Transverse colon (tissue), 4 donors: ENCODE measurements around the gene PTPRA.

Source experiments
- EP300 ChIP-seq: sonication (generic); formaldehyde crosslinking; IDR thresholded peaks from one replicate; pipeline ENCODE4 v1.6.1; 2017; ENCODE audit warnings: antibody characterized with exemption, low read depth
- POLR2AphosphoS5 ChIP-seq, 3 donors: sonication (generic); formaldehyde crosslinking; IDR thresholded peaks; one replicate each; pipeline ENCODE4 v1.6.1; 2016; ENCODE audit warnings: antibody characterized with exemption in 3 of 3
- TF ChIP-seq, protein P1 (sequence below), 5 experiments: fragments of 200-600 bp in 3 of 5; fragments of 450-650 bp in 2 of 5; sonication (generic) in 3 of 5; IDR thresholded peaks; 1 replicate in 2 of 5; 2 replicates in 3 of 5; pipeline ENCODE4 v1.5.1; 2016 to 2017; ENCODE audit warnings: antibody characterized with exemption in 5 of 5, inconsistent platforms in 3 of 5, mild to moderate bottlenecking in 2 of 5, moderate library complexity in 1 of 5

DNA sequence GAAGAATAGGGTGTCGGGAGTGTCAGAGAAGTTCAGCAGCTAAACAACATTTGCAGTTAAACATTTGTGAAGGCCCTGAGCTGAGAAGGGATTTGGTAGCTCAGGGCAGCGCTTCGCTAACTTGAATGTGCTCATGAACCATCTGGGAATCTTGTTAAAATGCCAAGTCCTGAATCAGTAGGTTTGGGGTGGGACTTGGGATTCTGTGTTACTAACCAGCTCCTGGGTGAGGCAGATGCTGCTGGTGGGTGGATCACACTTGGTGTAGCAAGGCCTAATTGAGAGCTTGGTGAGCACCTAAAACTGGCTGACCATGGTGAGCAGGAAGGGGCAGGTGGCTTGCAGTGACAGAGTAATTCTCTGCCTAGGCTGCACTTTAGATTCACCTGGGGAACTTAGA, 5.9 kb downstream of the PTPRA start:
- TF ChIP-seq, protein P1, sequence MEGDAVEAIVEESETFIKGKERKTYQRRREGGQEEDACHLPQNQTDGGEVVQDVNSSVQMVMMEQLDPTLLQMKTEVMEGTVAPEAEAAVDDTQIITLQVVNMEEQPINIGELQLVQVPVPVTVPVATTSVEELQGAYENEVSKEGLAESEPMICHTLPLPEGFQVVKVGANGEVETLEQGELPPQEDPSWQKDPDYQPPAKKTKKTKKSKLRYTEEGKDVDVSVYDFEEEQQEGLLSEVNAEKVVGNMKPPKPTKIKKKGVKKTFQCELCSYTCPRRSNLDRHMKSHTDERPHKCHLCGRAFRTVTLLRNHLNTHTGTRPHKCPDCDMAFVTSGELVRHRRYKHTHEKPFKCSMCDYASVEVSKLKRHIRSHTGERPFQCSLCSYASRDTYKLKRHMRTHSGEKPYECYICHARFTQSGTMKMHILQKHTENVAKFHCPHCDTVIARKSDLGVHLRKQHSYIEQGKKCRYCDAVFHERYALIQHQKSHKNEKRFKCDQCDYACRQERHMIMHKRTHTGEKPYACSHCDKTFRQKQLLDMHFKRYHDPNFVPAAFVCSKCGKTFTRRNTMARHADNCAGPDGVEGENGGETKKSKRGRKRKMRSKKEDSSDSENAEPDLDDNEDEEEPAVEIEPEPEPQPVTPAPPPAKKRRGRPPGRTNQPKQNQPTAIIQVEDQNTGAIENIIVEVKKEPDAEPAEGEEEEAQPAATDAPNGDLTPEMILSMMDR (IDR thresholded peaks at IDR 0.05): no peak
- no peak for TF ChIP-seq EP300
- TF ChIP-seq POLR2AphosphoS5 (IDR thresholded peaks at IDR 0.05): no peak
